Fibroblast of the aortic adventitia (primary cell): ENCODE results near the gene HCFC2. TPM values are rescaled to one million over a fixed set of nuclear protein-coding genes. Genes with fewer than 3 reads are reported as not detected.
A peak's percentile ranks its signal among the peaks of the same experiment; 100 is the strongest.

Experiments used
- DNase-seq: peaks from one replicate; pipeline ENCODE4 v3.0.0-alpha.2; 2010; ENCODE audit warnings: low read depth
- H3K4me3 ChIP-seq: 2 replicates; pipeline ENCODE4 v1.5.1; 2011; ENCODE audit warnings: low read depth, mild to moderate bottlenecking, control low read depth, low read length, moderate library complexity
- CTCF ChIP-seq: IDR thresholded peaks from 2 replicates; pipeline ENCODE4 v1.5.1; 2011; ENCODE audit warnings: mild to moderate bottlenecking, low read length, control low read depth, inconsistent platforms; ENCODE audit not compliant: insufficient read depth
- total RNA-seq: library from RNA; depleted of rRNA; stranded (reverse); fragments of >200 nt; gene quantifications from 2 replicates; pipeline ENCODE4 v1.2.3, GENCODE V29; 2012; ENCODE audit warnings: low replicate concordance

Gene HCFC2
- total RNA-seq, 1 donor, result 30.5 TPM

DNA sequence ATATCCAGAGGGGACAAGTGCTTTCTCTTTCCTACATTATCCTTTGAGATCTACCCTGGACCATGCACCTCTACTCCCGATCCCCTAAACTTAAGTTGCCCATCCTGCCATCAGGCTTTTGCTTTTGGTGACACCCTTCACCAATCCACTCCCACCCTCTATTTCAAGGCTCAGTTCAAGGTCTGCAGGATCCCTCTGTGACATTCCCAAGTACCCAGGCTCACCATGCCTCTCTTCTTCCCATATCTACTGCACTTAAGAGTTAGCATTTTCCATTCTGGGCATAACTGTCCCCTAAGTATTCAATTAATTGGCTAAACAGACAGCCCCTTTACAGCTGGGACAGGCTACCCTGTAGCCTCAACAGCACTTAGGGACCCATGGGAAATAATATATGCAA, 70.6 kb downstream of the HCFC2 start:
- H3K4me3 ChIP-seq, result peak overlapping the region; percentile 17
- no peak for TF ChIP-seq CTCF

DNA sequence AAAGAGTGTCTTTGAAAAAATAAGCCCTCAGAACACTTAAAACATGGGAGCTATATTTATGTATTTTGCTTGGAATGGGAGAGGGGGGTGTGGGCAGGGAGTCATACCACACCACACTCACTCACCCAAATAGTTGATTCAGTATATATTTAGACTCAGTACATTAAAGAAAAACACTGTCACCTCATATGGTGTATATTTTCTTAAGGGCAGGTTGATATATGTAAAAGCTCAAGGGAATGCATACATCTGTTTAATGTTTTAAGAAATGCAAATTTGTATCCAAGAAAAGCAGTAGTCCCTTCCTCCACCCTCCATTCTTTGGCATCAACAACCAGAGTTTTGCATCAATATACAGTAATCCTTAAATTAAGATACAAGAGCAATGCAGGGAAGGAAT, 72.2 kb downstream of the HCFC2 start:
- peak; percentile 46 for DNase-seq

More for the DNA sequence above, 70.6 kb downstream of the HCFC2 start:
- no peak for DNase-seq

DNA sequence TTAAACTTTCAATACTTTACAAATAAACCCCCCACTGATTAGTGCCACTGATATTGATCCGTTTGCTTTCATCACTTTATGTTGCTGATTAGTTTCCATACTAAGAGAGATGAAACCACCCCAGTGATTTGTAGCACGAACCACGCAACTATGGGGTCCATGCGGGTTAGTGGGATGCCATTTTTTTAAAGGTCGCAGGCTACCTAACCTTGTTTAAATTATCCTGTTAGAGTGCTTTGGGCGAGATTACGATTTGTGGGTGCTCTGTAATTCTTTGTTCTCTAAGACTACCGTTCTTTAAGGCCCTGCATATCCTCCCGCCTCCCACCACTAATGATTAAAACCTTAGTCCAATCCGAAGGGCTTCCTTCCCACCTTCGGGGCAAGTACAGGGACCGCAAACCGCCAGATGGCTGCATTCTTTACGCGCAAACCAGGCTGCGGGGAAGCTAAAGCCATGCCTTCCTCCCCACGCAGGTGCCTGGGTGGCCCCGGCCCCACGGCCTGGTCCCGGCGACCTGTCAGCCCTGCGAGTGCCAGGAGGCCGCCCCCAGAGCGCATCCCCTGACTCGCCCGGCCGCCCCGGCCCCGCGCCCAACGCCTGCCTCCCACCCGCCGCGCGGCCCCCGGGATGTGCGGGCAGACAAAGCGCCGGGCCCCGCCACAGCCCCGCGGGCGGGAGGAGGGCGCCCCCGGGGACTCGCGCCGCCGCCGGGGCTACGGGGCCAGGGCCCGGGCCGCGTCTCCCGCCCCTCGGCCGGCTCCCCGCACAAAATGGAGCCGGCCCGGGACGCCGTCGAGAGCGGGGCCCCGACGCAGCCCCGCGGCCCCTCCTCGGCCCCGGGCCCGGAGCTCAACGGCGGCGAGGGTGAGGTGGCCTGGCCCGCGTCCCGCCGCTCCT, 72.9 kb downstream of the HCFC2 start:
- peak overlapping the region; percentile 90 for H3K4me3 ChIP-seq
- TF ChIP-seq CTCF, result no peak
- peak; percentile 41 for DNase-seq

More for the DNA sequence above, 72.2 kb downstream of the HCFC2 start:
- H3K4me3 ChIP-seq, result peak overlapping the region; percentile 90
- no peak for TF ChIP-seq CTCF

DNA sequence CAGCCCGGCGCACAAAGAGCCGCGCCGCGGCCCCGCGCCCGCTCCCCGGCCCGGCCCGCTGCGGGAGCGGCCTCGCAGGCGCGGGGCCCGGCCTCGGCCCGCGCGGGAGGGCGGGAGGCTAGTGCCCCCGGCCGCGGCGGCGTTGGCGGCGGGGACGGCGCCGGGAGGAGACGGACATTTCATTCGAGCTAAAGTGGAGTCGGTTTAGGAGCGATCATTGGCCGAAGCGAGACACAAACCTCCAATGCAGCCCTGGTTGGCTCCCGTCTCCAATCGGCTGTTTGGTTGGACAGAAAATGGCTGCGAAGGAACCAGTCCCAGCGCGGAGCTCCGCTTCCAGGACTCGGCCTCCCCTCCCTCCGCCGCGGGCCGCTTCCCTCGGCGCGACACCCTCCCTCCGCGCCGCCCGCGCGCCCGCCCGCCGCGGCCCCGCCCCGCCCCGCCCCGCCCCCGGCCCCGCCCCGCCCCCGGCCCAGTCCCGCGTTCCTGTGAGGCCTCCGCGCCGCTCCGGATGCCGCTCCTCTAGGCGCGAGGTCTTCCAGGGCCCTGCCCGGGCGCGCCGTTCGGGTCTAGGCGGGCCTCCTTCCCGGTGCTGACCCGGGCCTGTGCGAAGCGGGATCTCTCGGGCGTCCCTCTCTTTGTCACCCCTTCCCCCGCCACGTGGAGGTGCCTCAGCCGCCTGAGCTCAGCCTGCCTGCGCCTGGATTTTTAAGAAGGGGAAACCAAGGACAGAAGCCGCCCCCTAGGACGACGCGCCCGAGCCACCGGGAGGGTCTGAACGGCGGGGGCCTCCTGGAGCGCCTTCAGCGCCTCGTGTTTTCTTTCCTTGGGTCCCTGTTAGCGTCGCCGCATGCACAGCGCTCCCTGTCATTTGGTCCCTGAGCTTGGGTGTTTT, 73.8 kb downstream of the HCFC2 start, which contains the start of gene NFYB:
Gene NFYB, minus strand, starts transcription at position 309 of the 895 bp plus-strand sequence. CDS start 2,757 bp downstream, outside the sequence.
- TF ChIP-seq CTCF, result no peak
- DNase-seq, result peak; percentile 98
- peak within 1 kb of the TSS; percentile 90 for H3K4me3 ChIP-seq

DNA sequence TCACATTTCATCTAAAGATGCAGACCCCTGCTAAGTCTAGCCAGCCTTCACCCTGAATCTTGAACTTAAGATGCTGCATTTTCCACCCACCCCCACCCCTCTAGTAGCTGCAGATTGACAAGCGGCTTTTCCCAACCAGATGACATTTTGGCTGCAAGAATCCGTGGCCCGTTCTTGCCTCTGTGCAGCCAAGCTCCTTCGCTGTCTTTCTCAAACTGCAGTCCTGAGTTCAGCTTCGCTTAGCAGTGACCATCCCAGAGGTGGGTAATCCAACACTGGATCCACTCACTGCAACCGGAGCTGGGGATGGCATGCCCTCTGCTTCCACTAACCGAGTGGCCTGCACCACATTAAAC, 74.4 kb downstream of the HCFC2 start:
- no peak for TF ChIP-seq CTCF
- DNase-seq, result peak; percentile 21
- H3K4me3 ChIP-seq, result peak overlapping the region; percentile 59

DNA sequence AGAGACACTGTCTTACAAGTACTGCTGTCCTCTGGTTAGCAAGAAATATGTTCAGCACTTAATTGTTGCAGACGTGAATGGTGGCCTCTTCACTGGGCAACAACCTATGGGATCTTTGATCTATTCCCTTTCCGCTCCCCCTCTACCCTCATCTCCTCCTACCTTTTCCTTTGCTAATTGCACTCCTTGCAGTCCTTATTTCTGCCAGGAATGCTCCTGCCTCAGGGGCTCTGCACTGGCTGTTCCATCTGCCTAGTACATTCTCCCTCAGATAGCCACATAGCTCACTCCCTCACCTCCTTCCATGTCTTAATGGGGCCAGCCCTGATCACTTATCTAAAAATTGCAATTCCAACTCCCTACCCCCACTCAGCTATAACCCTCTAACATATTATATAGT, 78.2 kb downstream of the HCFC2 start:
- DNase-seq, result no peak
- no peak overlapping the region for H3K4me3 ChIP-seq
- no peak for TF ChIP-seq CTCF
